Neural progenitor cell (in vitro differentiated cells): ENCODE measurements around the gene SLC9B1. TPM values are rescaled to one million over a fixed set of nuclear protein-coding genes. Genes with fewer than 3 reads are reported as not detected.
A peak's percentile ranks its signal among the peaks of the same experiment; 100 is the strongest.

Experiments used
- DNase-seq: peaks from one replicate; pipeline ENCODE4 v3.0.0-alpha.2; 2016; ENCODE audit warnings: low spot score
- H2AFZ ChIP-seq: fragments of 200-600 bp; sonication (generic); replicated peaks from 2 replicates; pipeline ENCODE4 v1.6.1; 2016; ENCODE audit warnings: antibody characterized with exemption
- H3F3A ChIP-seq: fragments of 200-600 bp; sonication (generic); 2 replicates; pipeline ENCODE4 v1.6.1; 2016; ENCODE audit warnings: antibody characterized with exemption, low read depth
- H3K27ac ChIP-seq: fragments of 200-600 bp; sonication (generic); 2 replicates; pipeline ENCODE4 v1.5.1; 2016; ENCODE audit warnings: mild to moderate bottlenecking
- H3K27me3 ChIP-seq: fragments of 200-600 bp; sonication (generic); 2 replicates; pipeline ENCODE4 v1.6.1; 2016; ENCODE audit warnings: mild to moderate bottlenecking, moderate library complexity
- H3K36me3 ChIP-seq: fragments of 200-600 bp; sonication (generic); 2 replicates; pipeline ENCODE4 v1.5.1; 2016
- H3K4me1 ChIP-seq: fragments of 200-600 bp; sonication (generic); 2 replicates; pipeline ENCODE4 v1.6.1; 2016; ENCODE audit warnings: mixed run types
- H3K4me2 ChIP-seq: fragments of 200-600 bp; sonication (generic); 2 replicates; pipeline ENCODE4 v1.6.1; 2016
- H3K4me3 ChIP-seq: fragments of 200-600 bp; sonication (generic); 2 replicates; pipeline ENCODE4 v1.5.1; 2016
- H3K79me2 ChIP-seq: fragments of 200-600 bp; sonication (generic); 2 replicates; pipeline ENCODE4 v1.6.1; 2016; ENCODE audit warnings: low read depth
- H3K9ac ChIP-seq: fragments of 200-600 bp; sonication (generic); 2 replicates; pipeline ENCODE4 v1.6.1; 2016
- H3K9me3 ChIP-seq: fragments of 200-600 bp; sonication (generic); 2 replicates; pipeline ENCODE4 v1.5.1; 2016; ENCODE audit warnings: low read depth
- H4K20me1 ChIP-seq: fragments of 200-600 bp; sonication (generic); 2 replicates; pipeline ENCODE4 v1.6.1; 2016; ENCODE audit warnings: low read depth
- H3K27ac Mint-ChIP-seq: 3 replicates; pipeline ENCODE4 v1.8.0; 2021; ENCODE audit warnings: mixed read lengths
- H3K27me3 Mint-ChIP-seq: 2 replicates; pipeline ENCODE4 v1.8.0; 2022; ENCODE audit warnings: low read depth, mild to moderate bottlenecking, inconsistent platforms, moderate library complexity, mixed read lengths; ENCODE audit not compliant: insufficient read depth
- H3K36me3 Mint-ChIP-seq: 3 replicates; pipeline ENCODE4 v1.8.0; 2021; ENCODE audit warnings: mixed read lengths
- H3K4me1 Mint-ChIP-seq: 3 replicates; pipeline ENCODE4 v1.8.0; 2021; ENCODE audit warnings: mixed read lengths
- H3K4me3 Mint-ChIP-seq: 3 replicates; pipeline ENCODE4 v1.8.0; 2021; ENCODE audit warnings: mild to moderate bottlenecking, moderate library complexity, mixed read lengths
- H3K9me3 Mint-ChIP-seq: 3 replicates; pipeline ENCODE4 v1.8.0; 2020; ENCODE audit warnings: mixed read lengths
- EZH2 ChIP-seq: fragments of 200-600 bp; sonication (generic); IDR thresholded peaks from 2 replicates; pipeline ENCODE4 v1.6.1; 2017; ENCODE audit warnings: antibody characterized with exemption, mild to moderate bottlenecking, moderate library complexity
- EZH2phosphoT487 ChIP-seq: fragments of 200-600 bp; sonication (generic); IDR thresholded peaks from 2 replicates; pipeline ENCODE4 v1.6.1; 2017; ENCODE audit warnings: antibody characterized with exemption
- total RNA-seq: library from RNA; depleted of rRNA; stranded (reverse); fragments of >200 nt; gene quantifications from 2 replicates; pipeline ENCODE4 v1.2.3, GENCODE V29; 2015; ENCODE audit warnings: low replicate concordance
- TF ChIP-seq, protein P1 (sequence below): fragments of 200-600 bp; sonication (generic); IDR thresholded peaks from 2 replicates; pipeline ENCODE4 v1.5.1; 2017; ENCODE audit warnings: antibody characterized with exemption, mild to moderate bottlenecking

Gene SLC9B1
- total RNA-seq, 1 donor from 2014 or later: not detected

DNA sequence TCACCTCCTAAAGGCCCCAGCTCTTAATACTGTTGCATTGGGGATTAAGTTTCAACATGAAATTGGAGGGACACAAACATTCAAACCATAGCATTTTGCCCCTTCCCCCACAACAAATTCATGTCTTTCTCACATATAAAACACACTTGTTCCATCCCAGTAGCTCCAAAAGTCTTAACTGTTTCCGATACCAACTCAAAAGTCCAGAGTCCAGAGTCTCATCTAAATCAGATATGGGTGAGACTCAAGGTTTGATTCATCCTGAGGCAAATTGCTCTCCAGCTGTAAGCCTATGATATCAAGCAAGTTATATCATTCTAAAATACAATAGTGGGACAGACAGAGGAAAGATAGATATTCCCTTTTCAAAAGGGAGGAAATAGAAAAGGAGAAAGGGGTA, 8.7 kb downstream of the SLC9B1 start:
- Mint-ChIP-seq H3K36me3 (no peaks in the 10 kb centered on the region), H3K9me3 (no peaks in the 10 kb centered on the region), H3K4me1 (no peaks in the 10 kb centered on the region), H3K27ac (no peak overlapping the region), H3K4me3 (no peak overlapping the region), H3K27me3 (no peaks in the 10 kb centered on the region)
- no peaks in the 10 kb centered on the region for H3K36me3 ChIP-seq
- no peaks in the 10 kb centered on the region for H3K79me2 ChIP-seq
- no peaks in the 10 kb centered on the region for H3K4me1 ChIP-seq
- H3K27ac ChIP-seq: no peak overlapping the region
- no peak overlapping the region for H3K4me3 ChIP-seq
- DNase-seq: no peak
- no peaks in the 10 kb centered on the region for H3K27me3 ChIP-seq
- TF ChIP-seq, protein P1, sequence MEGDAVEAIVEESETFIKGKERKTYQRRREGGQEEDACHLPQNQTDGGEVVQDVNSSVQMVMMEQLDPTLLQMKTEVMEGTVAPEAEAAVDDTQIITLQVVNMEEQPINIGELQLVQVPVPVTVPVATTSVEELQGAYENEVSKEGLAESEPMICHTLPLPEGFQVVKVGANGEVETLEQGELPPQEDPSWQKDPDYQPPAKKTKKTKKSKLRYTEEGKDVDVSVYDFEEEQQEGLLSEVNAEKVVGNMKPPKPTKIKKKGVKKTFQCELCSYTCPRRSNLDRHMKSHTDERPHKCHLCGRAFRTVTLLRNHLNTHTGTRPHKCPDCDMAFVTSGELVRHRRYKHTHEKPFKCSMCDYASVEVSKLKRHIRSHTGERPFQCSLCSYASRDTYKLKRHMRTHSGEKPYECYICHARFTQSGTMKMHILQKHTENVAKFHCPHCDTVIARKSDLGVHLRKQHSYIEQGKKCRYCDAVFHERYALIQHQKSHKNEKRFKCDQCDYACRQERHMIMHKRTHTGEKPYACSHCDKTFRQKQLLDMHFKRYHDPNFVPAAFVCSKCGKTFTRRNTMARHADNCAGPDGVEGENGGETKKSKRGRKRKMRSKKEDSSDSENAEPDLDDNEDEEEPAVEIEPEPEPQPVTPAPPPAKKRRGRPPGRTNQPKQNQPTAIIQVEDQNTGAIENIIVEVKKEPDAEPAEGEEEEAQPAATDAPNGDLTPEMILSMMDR: no peak
- no peak for TF ChIP-seq EZH2
- no peak for TF ChIP-seq EZH2phosphoT487
- H2AFZ ChIP-seq: no peak overlapping the region
- no peak overlapping the region for H3K4me2 ChIP-seq
- no peaks in the 10 kb centered on the region for H3F3A ChIP-seq
- H4K20me1 ChIP-seq: no peaks in the 10 kb centered on the region
- no peaks in the 10 kb centered on the region for H3K9me3 ChIP-seq
- no peak overlapping the region for H3K9ac ChIP-seq

DNA sequence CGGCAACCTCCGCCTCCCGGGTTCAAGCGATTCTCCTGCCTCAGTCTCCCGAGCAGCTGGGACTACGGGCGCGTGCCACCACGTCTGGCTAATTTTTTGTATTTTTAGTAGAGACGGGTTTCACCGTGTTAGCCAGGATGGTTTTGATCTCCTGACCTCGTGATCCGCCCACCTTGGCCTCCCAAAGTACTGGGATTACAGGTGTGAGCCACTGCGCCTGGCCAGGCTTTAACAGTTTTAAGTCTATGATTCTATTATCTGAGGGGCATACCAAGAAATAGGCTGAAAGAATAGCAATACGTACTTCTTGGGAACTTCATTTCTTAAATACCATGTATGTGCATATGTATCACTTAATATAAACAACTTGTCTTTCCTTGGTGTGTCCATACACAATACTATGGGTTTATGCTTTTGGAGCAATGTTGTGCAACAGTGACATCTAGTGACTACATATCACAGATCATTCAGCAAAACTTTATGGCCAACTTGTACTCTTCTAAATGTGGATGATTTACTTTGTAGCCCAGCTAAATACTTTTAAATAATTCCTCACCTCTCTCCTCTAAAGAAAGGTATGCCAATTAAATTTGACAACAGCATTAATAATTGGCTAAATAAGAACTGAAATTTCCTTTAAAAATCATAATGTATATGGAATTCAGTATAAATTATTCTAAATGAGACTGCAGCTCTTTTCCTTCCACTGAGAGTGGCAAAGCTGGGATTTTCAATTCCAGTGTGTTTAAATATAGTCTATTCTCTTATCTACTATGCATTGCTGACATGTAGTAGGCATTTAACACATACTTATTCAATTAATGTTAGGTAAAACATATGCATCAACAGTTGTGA, 10.4 kb downstream of the SLC9B1 start:
- H3K79me2 ChIP-seq: no peaks in the 10 kb centered on the region
- H3K9me3 Mint-ChIP-seq: no peaks in the 10 kb centered on the region
- no peak overlapping the region for H3K27ac Mint-ChIP-seq
- no peak overlapping the region for H3K27ac ChIP-seq
- no peaks in the 10 kb centered on the region for H3F3A ChIP-seq
- H3K36me3 Mint-ChIP-seq: no peaks in the 10 kb centered on the region
- H3K4me1 Mint-ChIP-seq: no peaks in the 10 kb centered on the region
- H4K20me1 ChIP-seq: no peaks in the 10 kb centered on the region
- no peaks in the 10 kb centered on the region for H3K4me1 ChIP-seq
- H3K4me3 Mint-ChIP-seq: no peak overlapping the region
- no peak overlapping the region for H3K9ac ChIP-seq
- TF ChIP-seq EZH2: no peak
- TF ChIP-seq, protein P1: peak; percentile 80
- peak; percentile 60 for DNase-seq
- H3K27me3 ChIP-seq: no peaks in the 10 kb centered on the region
- H3K9me3 ChIP-seq: no peaks in the 10 kb centered on the region
- H3K4me3 ChIP-seq: no peak overlapping the region
- no peak overlapping the region for H3K4me2 ChIP-seq
- H3K27me3 Mint-ChIP-seq: no peaks in the 10 kb centered on the region
- no peaks in the 10 kb centered on the region for H3K36me3 ChIP-seq
- no peak overlapping the region for H2AFZ ChIP-seq

DNA sequence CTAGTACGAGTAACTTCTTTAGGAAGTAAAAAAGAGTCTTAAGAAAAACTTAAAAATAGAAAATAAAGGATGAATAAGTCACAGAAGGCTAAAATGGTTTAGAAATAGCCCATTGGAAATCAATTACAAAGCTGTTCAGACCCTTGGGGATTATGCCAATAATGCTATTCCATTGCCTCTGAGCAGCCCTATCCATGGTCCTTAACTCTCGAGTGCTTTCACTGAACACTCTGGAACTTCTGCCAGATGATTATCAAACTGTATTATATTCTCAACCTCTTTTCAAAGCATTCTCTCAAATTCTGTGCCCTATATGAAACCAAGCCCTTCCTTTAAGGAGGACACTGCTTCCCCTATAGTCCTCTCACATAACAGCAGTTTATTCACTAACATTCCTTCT, 17.0 kb downstream of the SLC9B1 start:
- H3K79me2 ChIP-seq: no peaks in the 10 kb centered on the region
- no peak overlapping the region for H3K4me3 ChIP-seq
- Mint-ChIP-seq H3K27me3 (no peaks in the 10 kb centered on the region), H3K9me3 (peaks cover 8% of the 10 kb centered on the region), H3K36me3 (no peaks in the 10 kb centered on the region), H3K27ac (no peak overlapping the region), H3K4me3 (no peak overlapping the region), H3K4me1 (no peaks in the 10 kb centered on the region)
- no peaks in the 10 kb centered on the region for H4K20me1 ChIP-seq
- no peaks in the 10 kb centered on the region for H3K36me3 ChIP-seq
- H2AFZ ChIP-seq: no peak overlapping the region
- no peaks in the 10 kb centered on the region for H3K9me3 ChIP-seq
- no peaks in the 10 kb centered on the region for H3K4me1 ChIP-seq
- no peak overlapping the region for H3K4me2 ChIP-seq
- no peaks in the 10 kb centered on the region for H3K27me3 ChIP-seq
- no peak overlapping the region for H3K9ac ChIP-seq
- TF ChIP-seq EZH2: no peak
- no peak for TF ChIP-seq EZH2phosphoT487
- TF ChIP-seq, protein P1: no peak
- no peaks in the 10 kb centered on the region for H3F3A ChIP-seq
- no peak overlapping the region for H3K27ac ChIP-seq
- DNase-seq: peak; percentile 4
